Loucy (cell line): ENCODE results near the gene VKORC1.

ENCODE experiments used
- H2AFZ ChIP-seq: fragments of 200-600 bp; sonication (generic); 2 replicates; pipeline ENCODE4 v1.6.0; 2016; ENCODE audit warnings: antibody characterized with exemption, mild to moderate bottlenecking, low read length, moderate library complexity
- H3F3A ChIP-seq: fragments of 200-600 bp; 2 replicates; pipeline ENCODE4 v1.6.0; 2016; ENCODE audit warnings: antibody characterized with exemption, low read depth, mild to moderate bottlenecking
- H3K27me3 ChIP-seq: fragments of 200-600 bp; sonication (generic); 2 replicates; pipeline ENCODE4 v1.6.1; 2014; ENCODE audit warnings: low read length, mild to moderate bottlenecking; ENCODE audit not compliant: insufficient read depth, poor library complexity, severe bottlenecking
- H3K36me3 ChIP-seq: fragments of 200-600 bp; sonication (generic); 2 replicates; pipeline ENCODE4 v1.6.1; 2016; ENCODE audit warnings: low read length; ENCODE audit not compliant: insufficient read depth
- H3K4me1 ChIP-seq: fragments of 200-600 bp; sonication (generic); 2 replicates; pipeline ENCODE4 v1.5.1; 2014; ENCODE audit warnings: low read length, mild to moderate bottlenecking; ENCODE audit not compliant: insufficient read depth, poor library complexity, severe bottlenecking
- H3K4me2 ChIP-seq: fragments of 200-600 bp; sonication (generic); 2 replicates; pipeline ENCODE4 v1.6.0; 2014; ENCODE audit warnings: antibody characterized with exemption, low read length, low read depth, mild to moderate bottlenecking; ENCODE audit not compliant: poor library complexity, severe bottlenecking
- H3K4me3 ChIP-seq: fragments of 200-600 bp; sonication (generic); 2 replicates; pipeline ENCODE4 v1.5.1; 2014; ENCODE audit warnings: low read length, mild to moderate bottlenecking, mixed read lengths; ENCODE audit not compliant: poor library complexity, severe bottlenecking
- H3K79me2 ChIP-seq: fragments of 200-600 bp; sonication (generic); 2 replicates; pipeline ENCODE4 v1.6.1; 2014; ENCODE audit warnings: low read length; ENCODE audit not compliant: insufficient read depth
- H3K9ac ChIP-seq: fragments of 200-600 bp; sonication (generic); 2 replicates; pipeline ENCODE4 v1.6.0; 2014; ENCODE audit warnings: mild to moderate bottlenecking, low read depth, low read length, moderate library complexity; ENCODE audit not compliant: poor library complexity, severe bottlenecking
- H3K9me2 ChIP-seq: fragments of 200-600 bp; sonication (generic); replicated peaks from 2 replicates; pipeline ENCODE4 v1.6.1; 2016; ENCODE audit warnings: low read depth, low read length, mixed read lengths
- H3K9me3 ChIP-seq: fragments of 200-600 bp; sonication (generic); 2 replicates; pipeline ENCODE4 v1.6.1; 2014; ENCODE audit warnings: mild to moderate bottlenecking, antibody characterized with exemption, low read length, low read depth; ENCODE audit not compliant: insufficient read depth
- H4K20me1 ChIP-seq: fragments of 200-600 bp; sonication (generic); 2 replicates; pipeline ENCODE4 v1.6.0; 2014; ENCODE audit warnings: antibody characterized with exemption, low read length, mild to moderate bottlenecking; ENCODE audit not compliant: insufficient read depth, poor library complexity, severe bottlenecking
- EZH2phosphoT487 ChIP-seq: fragments of 200-600 bp; IDR thresholded peaks from 2 replicates; pipeline ENCODE4 v1.6.1; 2018; ENCODE audit warnings: antibody characterized with exemption, mild to moderate bottlenecking, moderate library complexity, borderline replicate concordance
- TF ChIP-seq, protein P1 (sequence below): fragments of 200-600 bp; sonication (generic); conservative IDR thresholded peaks from 2 replicates; pipeline ENCODE4 v1.5.1; 2014; ENCODE audit warnings: mild to moderate bottlenecking, antibody characterized with exemption, low read length

Gene VKORC1

DNA sequence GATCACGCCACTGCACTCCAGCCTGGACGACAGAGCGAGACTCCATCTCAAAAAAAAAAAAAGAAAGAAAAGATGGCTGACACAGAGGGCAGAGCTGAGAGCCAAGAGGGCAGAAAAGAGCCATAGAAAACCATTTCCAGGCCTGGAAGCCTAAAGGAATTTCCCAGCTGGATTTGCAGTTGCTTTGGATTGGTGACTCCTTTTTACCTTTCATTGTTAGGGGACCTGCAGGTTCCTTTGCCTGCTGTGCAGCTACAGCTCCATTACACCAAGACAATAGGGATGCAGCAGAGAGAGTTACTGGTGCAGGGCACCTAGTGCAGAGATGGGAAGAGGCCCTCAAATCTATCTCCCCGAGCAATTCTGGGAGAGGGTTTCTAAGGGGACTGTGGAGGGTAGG lies 39.0 kb downstream of the VKORC1 start:
- H3K4me2 ChIP-seq, result no peak overlapping the region
- peaks cover 11% of the 10 kb centered on the region; the same call in 1 of the 2 replicates for H3K36me3 ChIP-seq
- H3K27me3 ChIP-seq, result no peaks in the 10 kb centered on the region
- H3K9ac ChIP-seq, result no peak overlapping the region
- no peaks in the 10 kb centered on the region for H4K20me1 ChIP-seq
- no peaks in the 10 kb centered on the region for H3K9me2 ChIP-seq
- H3K9me3 ChIP-seq, result no peaks in the 10 kb centered on the region
- H3F3A ChIP-seq, result no peaks in the 10 kb centered on the region
- TF ChIP-seq, protein P1, sequence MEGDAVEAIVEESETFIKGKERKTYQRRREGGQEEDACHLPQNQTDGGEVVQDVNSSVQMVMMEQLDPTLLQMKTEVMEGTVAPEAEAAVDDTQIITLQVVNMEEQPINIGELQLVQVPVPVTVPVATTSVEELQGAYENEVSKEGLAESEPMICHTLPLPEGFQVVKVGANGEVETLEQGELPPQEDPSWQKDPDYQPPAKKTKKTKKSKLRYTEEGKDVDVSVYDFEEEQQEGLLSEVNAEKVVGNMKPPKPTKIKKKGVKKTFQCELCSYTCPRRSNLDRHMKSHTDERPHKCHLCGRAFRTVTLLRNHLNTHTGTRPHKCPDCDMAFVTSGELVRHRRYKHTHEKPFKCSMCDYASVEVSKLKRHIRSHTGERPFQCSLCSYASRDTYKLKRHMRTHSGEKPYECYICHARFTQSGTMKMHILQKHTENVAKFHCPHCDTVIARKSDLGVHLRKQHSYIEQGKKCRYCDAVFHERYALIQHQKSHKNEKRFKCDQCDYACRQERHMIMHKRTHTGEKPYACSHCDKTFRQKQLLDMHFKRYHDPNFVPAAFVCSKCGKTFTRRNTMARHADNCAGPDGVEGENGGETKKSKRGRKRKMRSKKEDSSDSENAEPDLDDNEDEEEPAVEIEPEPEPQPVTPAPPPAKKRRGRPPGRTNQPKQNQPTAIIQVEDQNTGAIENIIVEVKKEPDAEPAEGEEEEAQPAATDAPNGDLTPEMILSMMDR, result no peak
- TF ChIP-seq EZH2phosphoT487, result no peak
- H3K4me1 ChIP-seq, result no peaks in the 10 kb centered on the region
- H3K79me2 ChIP-seq, result no peaks in the 10 kb centered on the region
- no peak overlapping the region for H3K4me3 ChIP-seq
- no peak overlapping the region for H2AFZ ChIP-seq

DNA sequence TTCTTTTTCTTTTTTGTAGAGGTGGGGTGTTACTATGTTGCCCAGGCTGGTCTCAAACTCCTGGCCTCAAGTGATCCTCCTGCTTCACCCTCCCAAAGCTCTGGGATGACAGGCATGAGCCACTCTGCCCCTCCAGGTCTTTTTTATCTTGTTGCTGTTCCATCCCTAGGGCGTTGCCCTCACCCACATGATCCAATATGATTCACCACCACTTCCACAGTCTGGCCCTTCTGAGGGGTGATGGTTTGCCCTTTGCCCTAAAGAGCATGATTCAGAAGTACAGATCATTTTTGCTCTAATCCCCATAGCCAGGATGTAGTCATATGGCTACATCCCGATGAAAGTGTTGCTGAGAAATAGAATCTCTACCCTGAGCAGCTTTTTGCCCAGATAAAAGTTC lies 42.5 kb downstream of the VKORC1 start:
- H3K9me3 ChIP-seq, result no peaks in the 10 kb centered on the region
- H3F3A ChIP-seq, result no peaks in the 10 kb centered on the region
- H2AFZ ChIP-seq, result no peak overlapping the region
- H3K9me2 ChIP-seq, result no peaks in the 10 kb centered on the region
- H3K4me1 ChIP-seq, result no peaks in the 10 kb centered on the region
- H3K4me2 ChIP-seq, result no peak overlapping the region
- no peaks in the 10 kb centered on the region for H3K79me2 ChIP-seq
- H4K20me1 ChIP-seq, result no peaks in the 10 kb centered on the region
- no peak overlapping the region for H3K4me3 ChIP-seq
- no peak overlapping the region for H3K9ac ChIP-seq
- H3K27me3 ChIP-seq, result no peaks in the 10 kb centered on the region
- TF ChIP-seq EZH2phosphoT487, result no peak
- TF ChIP-seq, protein P1, result no peak
- no peaks in the 10 kb centered on the region for H3K36me3 ChIP-seq

GRCh38 chr16:31050280-31051030 lies 44.1 kb downstream of the VKORC1 start:
- Histone ChIP-seq H4K20me1 (no peaks in the 10 kb centered on the region), H3K9me3 (no peaks in the 10 kb centered on the region), H3K79me2 (no peaks in the 10 kb centered on the region), H3K4me2 (no peak overlapping the region), H3K4me1 (no peaks in the 10 kb centered on the region), H3F3A (no peaks in the 10 kb centered on the region), H3K9me2 (no peaks in the 10 kb centered on the region), H2AFZ (no peak overlapping the region), H3K36me3 (no peaks in the 10 kb centered on the region), H3K27me3 (no peaks in the 10 kb centered on the region), H3K4me3 (no peak overlapping the region), H3K9ac (no peak overlapping the region)
- TF ChIP-seq, protein P1, result no peak
- no peak for TF ChIP-seq EZH2phosphoT487
